Activated gamma-delta T cell treated with Interleukin-2 at 50 U/mL for 16 hours (primary cell): ENCODE data around the gene GLYATL1B.
"Not testable (repeated sequence)": the region's sequence is repeated elsewhere in the genome, so short reads cannot be mapped to it uniquely, and the experiment has no call there.

Experiments used
- DNase-seq: peaks from one replicate; pipeline ENCODE4 v3.0.0-alpha.2; 2020

Gene GLYATL1B

GRCh38 chr11:59097113-59097708, 11.1 kb downstream of the GLYATL1B start:
- DNase-seq, result peak; percentile 63

GRCh38 chr11:59097938-59098337, 11.8 kb downstream of the GLYATL1B start:
- not testable (repeated sequence) for DNase-seq

- DNase-seq, result peak; percentile 22
Observed at GRCh38 chr11:59102259-59102765, 16.2 kb downstream of the GLYATL1B start.

GRCh38 chr11:59106363-59107336, 20.5 kb downstream of the GLYATL1B start, which contains the start of gene FAM111B:
TSS of gene FAM111B (plus strand) at chr11:59107237. CDS start at chr11:59109626, 2,389 bp downstream.
- DNase-seq, result peak; percentile 29

- not testable (repeated sequence) for DNase-seq
Observed at GRCh38 chr11:59107721-59108120, 21.6 kb downstream of the GLYATL1B start.

- DNase-seq, result no peak
Observed at GRCh38 chr11:59112494-59112893, 26.4 kb downstream of the GLYATL1B start.

- no peak for DNase-seq
Observed at GRCh38 chr11:59114344-59114743, 28.2 kb downstream of the GLYATL1B start.

- DNase-seq, result no peak
Observed at GRCh38 chr11:59115553-59115952, 29.4 kb downstream of the GLYATL1B start.

- DNase-seq, result no peak
Observed at GRCh38 chr11:59117774-59118173, 31.7 kb downstream of the GLYATL1B start.

- DNase-seq, result no peak
Observed at GRCh38 chr11:59119826-59120225, 33.7 kb downstream of the GLYATL1B start.

GRCh38 chr11:59135648-59136461, 49.7 kb downstream of the GLYATL1B start:
- peak; percentile 89 for DNase-seq

GRCh38 chr11:59136551-59136950, 50.4 kb downstream of the GLYATL1B start:
- not testable (repeated sequence) for DNase-seq

- DNase-seq, result no peak
Observed at GRCh38 chr11:59137190-59137589, 51.1 kb downstream of the GLYATL1B start.

GRCh38 chr11:59138643-59139042, 52.5 kb downstream of the GLYATL1B start:
- DNase-seq, result no peak

- no peak for DNase-seq
Observed at GRCh38 chr11:59141191-59141590, 55.1 kb downstream of the GLYATL1B start.

GRCh38 chr11:59141673-59142460, 55.8 kb downstream of the GLYATL1B start:
- DNase-seq, result no peak

- peak; percentile 78 for DNase-seq
Observed at GRCh38 chr11:59142530-59143507, 56.7 kb downstream of the GLYATL1B start, which contains the start of gene FAM111A. TSS of gene FAM111A (plus strand) at chr11:59142856. CDS start at chr11:59148873, 6,017 bp downstream.

- no peak for DNase-seq
Observed at GRCh38 chr11:59144096-59144495, 58.0 kb downstream of the GLYATL1B start.
